SK-N-SH (cell line): ENCODE results near the gene SRD5A3. TPM values are rescaled to one million over a fixed set of nuclear protein-coding genes. Genes with fewer than 3 reads are reported as not detected.

ENCODE experiments used
- CTCF ChIA-PET: fragments of 300-600, 350-600 bp; formaldehyde crosslinking; extraction: SDS; loops from one replicate; lab custom pipeline; 2021; lab: Yijun Ruan, JAX
- POLR2A ChIA-PET: fragments of 350-600 bp; sonication (Branson Sonifier 250); formaldehyde crosslinking; extraction: SDS; loops from one replicate; lab custom pipeline; 2020; ENCODE audit warnings: antibody characterized with exemption, inconsistent platforms; lab: Yijun Ruan, JAX
- DNase-seq: peaks from one replicate; pipeline ENCODE4 v3.0.0; 2012
- H2AFZ ChIP-seq: fragments of 200-600 bp; sonication (generic); 2 replicates; pipeline ENCODE4 v1.8.1; 2016; ENCODE audit warnings: antibody characterized with exemption, mild to moderate bottlenecking, low read depth
- H3F3A ChIP-seq: fragments of 200-600 bp; sonication (generic); replicated peaks from 2 replicates; pipeline ENCODE3; 2016; ENCODE audit warnings: antibody characterized with exemption, mild to moderate bottlenecking; ENCODE audit not compliant: insufficient read depth
- H3K27ac ChIP-seq, 2 experiments: fragments of 200-500 bp in 1 of 2; fragments of 200-600 bp in 1 of 2; sonication (Bioruptor generic) in 1 of 2; sonication (generic), shearing (Covaris generic) in 1 of 2; 2 replicates each; pipeline versions ENCODE4 v1.5.1 to v1.6.1; 2014 to 2016; ENCODE audit warnings: low read depth in 2 of 2, inconsistent platforms in 1 of 2, low read length in 1 of 2, mild to moderate bottlenecking in 1 of 2, mixed read lengths in 1 of 2
- H3K27me3 ChIP-seq: fragments of 200-600 bp; sonication (generic), shearing (Covaris generic); 2 replicates; pipeline ENCODE4 v1.6.1; 2016; ENCODE audit warnings: mixed run types; ENCODE audit not compliant: insufficient read depth
- H3K36me3 ChIP-seq, 2 experiments: fragments of 200-500 bp in 1 of 2; fragments of 200-600 bp in 1 of 2; sonication (Bioruptor generic) in 1 of 2; sonication (generic) in 1 of 2; replicated peaks in 1 of 2; 2 replicates each; pipeline versions ENCODE3 to v1.5.1; 2014 to 2016; ENCODE audit warnings: low read length in 1 of 2, mild to moderate bottlenecking in 1 of 2; ENCODE audit not compliant: insufficient read depth in 2 of 2, control insufficient read depth in 1 of 2
- H3K4me1 ChIP-seq, 2 experiments: fragments of 200-500 bp in 1 of 2; fragments of 200-600 bp in 1 of 2; sonication (Bioruptor generic) in 1 of 2; sonication (generic), shearing (Covaris generic) in 1 of 2; 2 replicates each; pipeline versions ENCODE4 v1.5.1 to v1.6.1; 2014 to 2016; ENCODE audit warnings: low read depth in 1 of 2, low read length in 1 of 2, mixed run types in 1 of 2; ENCODE audit not compliant: insufficient read depth in 2 of 2, control insufficient read depth in 1 of 2
- H3K4me2 ChIP-seq: fragments of 200-600 bp; sonication (generic), shearing (Covaris generic); 2 replicates; pipeline ENCODE4 v1.6.1; 2017; ENCODE audit warnings: mixed run types
- H3K4me3 ChIP-seq, 2 experiments: fragments of 200-500 bp in 1 of 2; fragments of 200-600 bp in 1 of 2; sonication (Bioruptor generic) in 1 of 2; sonication (generic), shearing (Covaris generic) in 1 of 2; 2 replicates each; pipeline versions ENCODE4 v1.5.1 to v1.8.1; 2014 to 2016; ENCODE audit warnings: low read depth in 2 of 2, inconsistent platforms in 1 of 2, low read length in 1 of 2, mild to moderate bottlenecking in 1 of 2, mixed read lengths in 1 of 2, moderate library complexity in 1 of 2
- H3K79me2 ChIP-seq: fragments of 200-600 bp; sonication (generic); 2 replicates; pipeline ENCODE4 v1.8.1; 2017; ENCODE audit warnings: mild to moderate bottlenecking; ENCODE audit not compliant: insufficient read depth
- H3K9ac ChIP-seq: fragments of 200-600 bp; sonication (generic); 2 replicates; pipeline ENCODE4 v1.6.1; 2017; ENCODE audit warnings: mixed run types
- H3K9me2 ChIP-seq: fragments of 200-600 bp; sonication (generic); 2 replicates; pipeline ENCODE4 v1.6.1; 2017; ENCODE audit warnings: mixed run types
- H3K9me3 ChIP-seq: fragments of 200-600 bp; sonication (generic); 2 replicates; pipeline ENCODE4 v1.6.1; 2017; ENCODE audit warnings: mixed run types, mild to moderate bottlenecking, moderate library complexity
- H4K20me1 ChIP-seq: fragments of 200-600 bp; sonication (generic); 2 replicates; pipeline ENCODE4 v1.6.1; 2017; ENCODE audit warnings: mild to moderate bottlenecking, mixed run types; ENCODE audit not compliant: insufficient read depth
- CHD2 ChIP-seq: fragments of 150-350 bp; IDR thresholded peaks from 2 replicates; pipeline ENCODE4 v1.6.1; 2018; ENCODE audit warnings: low read length; ENCODE audit not compliant: partially characterized antibody
- CTCF ChIP-seq: fragments of 200-600 bp; sonication (generic); IDR thresholded peaks from 2 replicates; pipeline ENCODE4 v1.6.1; 2017; ENCODE audit warnings: antibody characterized with exemption, mild to moderate bottlenecking, moderate library complexity
- ELF1 ChIP-seq: IDR thresholded peaks from 2 replicates; pipeline ENCODE4 v1.4.0; 2012
- EZH2phosphoT487 ChIP-seq: fragments of 200-600 bp; sonication (generic); IDR thresholded peaks from 2 replicates; pipeline ENCODE4 v1.6.1; 2017; ENCODE audit warnings: low read depth, mixed run types, mild to moderate bottlenecking, antibody characterized with exemption, moderate library complexity, borderline replicate concordance
- FOSL2 ChIP-seq: IDR thresholded peaks from 2 replicates; pipeline ENCODE4 v1.4.0; 2012; ENCODE audit warnings: low read depth, mild to moderate bottlenecking, moderate library complexity, borderline replicate concordance
- IRF3 ChIP-seq: fragments of 150-350 bp; IDR thresholded peaks from 2 replicates; pipeline ENCODE4 v1.6.1; 2016; ENCODE audit warnings: mild to moderate bottlenecking, low read depth, low read length
- JUND ChIP-seq: IDR thresholded peaks from 2 replicates; pipeline ENCODE4 v1.4.0; 2012
- NRF1 ChIP-seq: IDR thresholded peaks from 2 replicates; pipeline ENCODE4 v1.6.1; 2012; ENCODE audit warnings: low read depth, mild to moderate bottlenecking, low read length
- RAD21 ChIP-seq: IDR thresholded peaks from 2 replicates; pipeline ENCODE4 v1.6.1; 2012; ENCODE audit warnings: mild to moderate bottlenecking, low read length
- RCOR1 ChIP-seq: fragments of 150-350 bp; IDR thresholded peaks from 2 replicates; pipeline ENCODE4 v1.6.1; 2017; ENCODE audit warnings: antibody characterized with exemption, low read length
- RFX5 ChIP-seq: IDR thresholded peaks from 2 replicates; pipeline ENCODE4 v1.6.1; 2012; ENCODE audit warnings: mild to moderate bottlenecking, improper control_type of control experiment, low read length
- RXRA ChIP-seq: IDR thresholded peaks from 2 replicates; pipeline ENCODE4 v1.4.0; 2012; ENCODE audit warnings: low read depth, mild to moderate bottlenecking, borderline replicate concordance
- SIN3A ChIP-seq: IDR thresholded peaks from 2 replicates; pipeline ENCODE4 v1.6.1; 2012; ENCODE audit warnings: low read depth, mild to moderate bottlenecking, low read length, moderate library complexity, borderline replicate concordance
- SMC3 ChIP-seq: IDR thresholded peaks from 2 replicates; pipeline ENCODE4 v1.6.1; 2012; ENCODE audit warnings: low read depth, low read length, improper control_type of control experiment
- TAF1 ChIP-seq: IDR thresholded peaks from 2 replicates; pipeline ENCODE4 v1.6.1; 2012; ENCODE audit warnings: low read depth, mild to moderate bottlenecking, low read length, moderate library complexity, borderline replicate concordance
- TCF12 ChIP-seq: IDR thresholded peaks from 2 replicates; pipeline ENCODE4 v1.4.0; 2012
- TEAD4 ChIP-seq: IDR thresholded peaks from 2 replicates; pipeline ENCODE4 v1.4.0; 2012; ENCODE audit warnings: mild to moderate bottlenecking, borderline replicate concordance; ENCODE audit not compliant: insufficient read depth
- WGBS: methylation state at CpG from one replicate; pipeline ENCODE4 v1.1.6; 2017; ENCODE audit warnings: low lambda C conversion rate; 5-methylcytosine and 5-hydroxymethylcytosine counted together
- polyA plus RNA-seq, 3 experiments: library from polyadenylated mRNA; depleted of rRNA; stranded (reverse); fragments of >200 nt; gene quantifications; 2 replicates each; pipeline ENCODE4 v1.2.3, GENCODE V29; 2012
- TF ChIP-seq, protein P1 (sequence below): IDR thresholded peaks from 2 replicates; pipeline ENCODE4 v1.4.0; 2012; ENCODE audit warnings: low read depth, borderline replicate concordance

SRD5A3 gene
- polyA plus RNA-seq, 1 of the 3 experiments (the other 2 are of a cell fraction), result 5.1 TPM

GRCh38 chr4:55345980-55346850 is at the start of gene SRD5A3 (continued):
- TF ChIP-seq, protein P1, sequence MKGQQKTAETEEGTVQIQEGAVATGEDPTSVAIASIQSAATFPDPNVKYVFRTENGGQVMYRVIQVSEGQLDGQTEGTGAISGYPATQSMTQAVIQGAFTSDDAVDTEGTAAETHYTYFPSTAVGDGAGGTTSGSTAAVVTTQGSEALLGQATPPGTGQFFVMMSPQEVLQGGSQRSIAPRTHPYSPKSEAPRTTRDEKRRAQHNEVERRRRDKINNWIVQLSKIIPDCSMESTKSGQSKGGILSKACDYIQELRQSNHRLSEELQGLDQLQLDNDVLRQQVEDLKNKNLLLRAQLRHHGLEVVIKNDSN, result peak; percentile 46; the same call in 1 of the 2 replicates
- TF ChIP-seq IRF3 (no peak), CTCF (peak; percentile 83), CHD2 (no peak), RAD21 (peak; percentile 65), RCOR1 (no peak), NRF1 (peak; percentile 34; the same call in 1 of the 2 replicates), ELF1 (no peak), EZH2phosphoT487 (no peak), FOSL2 (no peak)

- Histone ChIP-seq H3K27ac (no peak overlapping the region), H3K9ac (no peak overlapping the region), H3K27me3 (no peaks in the 10 kb centered on the region), H3K4me3 (no peak overlapping the region), H3K36me3 (no peaks in the 10 kb centered on the region), H3K9me3 (no peaks in the 10 kb centered on the region), H2AFZ (no peak overlapping the region), H4K20me1 (no peaks in the 10 kb centered on the region), H3K4me1 (no peaks in the 10 kb centered on the region), H3F3A (no peaks in the 10 kb centered on the region), H3K79me2 (no peaks in the 10 kb centered on the region), H3K4me2 (no peak overlapping the region), H3K9me2 (no peaks in the 10 kb centered on the region)
- TF ChIP-seq CHD2, result no peak
- POLR2A ChIA-PET, result no interaction called here
- 56% methylated on average over 9 of the region's 9 CpGs for WGBS
- CTCF ChIA-PET, result interaction anchor here (1.2 kb wide), 1 partner anchor 15 kb away, joined by 4 read pairs; no protein-coding TSS in a partner anchor
- no peak for DNase-seq
Measured at GRCh38 chr4:55297346-55297745, 48.7 kb upstream of the SRD5A3 start.

GRCh38 chr4:55303760-55304165 is 42.3 kb upstream of the SRD5A3 start:
- Histone ChIP-seq H3K27me3 (no peaks in the 10 kb centered on the region), H3K79me2 (no peaks in the 10 kb centered on the region), H3K27ac (no peak overlapping the region), H2AFZ (peak overlapping the region; percentile 76), H3K9ac (no peak overlapping the region), H4K20me1 (no peaks in the 10 kb centered on the region), H3K4me1 (no peaks in the 10 kb centered on the region), H3K9me2 (no peaks in the 10 kb centered on the region), H3K36me3 (no peaks in the 10 kb centered on the region), H3K9me3 (no peaks in the 10 kb centered on the region), H3F3A (no peaks in the 10 kb centered on the region), H3K4me3 (no peak overlapping the region), H3K4me2 (0 out of 2 replicates have a peak overlapping the region, but pooled peaks have one; percentile 10)
- no peak for DNase-seq
- ChIA-PET POLR2A (no interaction called here), CTCF (interaction anchor here (1.2 to 1.3 kb wide), 2 partner anchors 9 to 333 kb away, joined by 3 to 4 read pairs; no protein-coding TSS in a partner anchor)
- 2% methylated on average over 3 of the region's 3 CpGs for WGBS
- TF ChIP-seq, protein P1, result no peak
- TF ChIP-seq EZH2phosphoT487, result no peak
- TF ChIP-seq SIN3A, result no peak
- no peak for TF ChIP-seq IRF3
- no peak for TF ChIP-seq TAF1
- TF ChIP-seq SMC3, result no peak
- no peak for TF ChIP-seq RXRA
- no peak for TF ChIP-seq TEAD4
- no peak for TF ChIP-seq TCF12
- no peak for TF ChIP-seq JUND
- TF ChIP-seq RFX5, result no peak
